Large intestine (tissue), 3 donors: ENCODE results near the gene SPECC1. TPM values are rescaled to one million over a fixed set of nuclear protein-coding genes. Genes with fewer than 3 reads are reported as not detected.

Experiments used
- DNase-seq, 2 donors: peaks; one replicate each; pipeline versions ENCODE4 v3.0.0 to v3.0.0-alpha.2; 2013
- H3K27ac ChIP-seq: one replicate; pipeline ENCODE4 v1.5.1; 2013; ENCODE audit warnings: low read length
- H3K27me3 ChIP-seq: 2 replicates; pipeline ENCODE4 v1.6.1; 2013; ENCODE audit warnings: low read length; ENCODE audit not compliant: control insufficient read depth, insufficient read depth
- H3K36me3 ChIP-seq: 2 replicates; pipeline ENCODE4 v1.6.1; 2013; ENCODE audit warnings: low read length; ENCODE audit not compliant: control insufficient read depth, insufficient read depth
- H3K4me1 ChIP-seq: one replicate; pipeline ENCODE4 v1.6.1; 2013; ENCODE audit warnings: low read length; ENCODE audit not compliant: control insufficient read depth, insufficient read depth
- H3K4me3 ChIP-seq: one replicate; pipeline ENCODE4 v1.5.1; 2013; ENCODE audit warnings: low read length
- H3K9me3 ChIP-seq: one replicate; pipeline ENCODE4 v1.6.1; 2013; ENCODE audit warnings: mild to moderate bottlenecking, low read depth, low read length, moderate library complexity; ENCODE audit not compliant: control insufficient read depth
- WGBS: methylation state at CpG from one replicate; pipeline ENCODE4 v1.1.5; 2013; ENCODE audit warnings: low lambda C conversion rate; ENCODE audit not compliant: insufficient coverage; 5-methylcytosine and 5-hydroxymethylcytosine counted together
- polyA plus RNA-seq: library from polyadenylated mRNA; unstranded; fragments of 120-200 nt; gene quantifications from one replicate; pipeline ENCODE4 v1.2.1, GENCODE V29; 2013

The SPECC1 gene
- polyA plus RNA-seq, 1 donor: 29.3 TPM

DNA sequence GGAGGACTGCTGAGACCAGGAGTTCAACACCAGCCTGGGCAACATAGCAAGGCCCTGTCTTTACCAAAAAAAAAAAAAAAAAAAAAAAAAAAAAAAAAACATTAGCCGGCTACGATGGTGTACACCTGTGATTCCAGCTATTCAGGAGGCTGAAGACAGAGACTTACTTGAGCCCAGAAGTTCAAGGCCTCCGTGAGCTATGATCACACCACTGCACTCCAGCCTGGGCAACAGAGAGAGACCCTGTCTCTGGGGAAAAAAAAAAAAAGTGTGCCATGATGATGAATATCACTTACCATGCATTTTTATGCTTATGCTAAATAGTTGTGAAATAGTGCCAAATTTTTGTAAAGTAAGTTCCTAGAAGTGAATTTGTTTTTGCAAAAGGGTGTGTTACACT lies 261.2 kb downstream of the SPECC1 start:
- WGBS: no CpG with 5 or more reads among the region's 3 CpGs
- DNase-seq: no peak
- no peak overlapping the region for H3K4me3 ChIP-seq

DNA sequence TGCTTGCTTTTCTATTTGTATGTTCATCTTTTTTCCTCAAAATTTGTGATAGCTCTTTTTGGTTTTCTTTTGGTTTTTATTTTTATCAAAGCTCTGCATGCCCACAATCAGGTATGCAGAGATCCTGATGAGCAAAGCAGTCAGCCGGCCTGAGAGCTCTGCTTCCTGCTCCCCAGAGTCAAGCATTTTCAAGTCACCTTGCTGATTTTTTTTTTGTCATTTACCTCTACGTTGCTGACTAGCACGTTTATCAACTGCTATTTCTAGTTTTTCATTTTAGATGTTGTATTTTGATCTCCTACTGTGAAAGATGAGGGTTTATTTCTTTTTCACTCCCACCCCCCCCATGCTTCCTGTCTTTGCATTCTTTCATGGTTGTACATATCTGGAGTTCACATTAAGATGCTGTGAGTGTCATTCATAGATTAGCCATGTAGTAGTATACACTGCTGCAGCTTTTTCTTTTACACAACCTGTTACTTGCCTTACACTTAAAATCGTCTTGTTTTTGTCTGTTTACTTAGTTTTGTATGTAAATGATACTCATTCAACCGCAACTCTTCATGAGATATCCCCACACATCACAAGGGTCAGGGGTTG lies 262.0 kb downstream of the SPECC1 start:
- DNase-seq: no peak
- H3K27me3 ChIP-seq: no peaks in the 10 kb centered on the region
- no peak overlapping the region for H3K4me3 ChIP-seq
- H3K9me3 ChIP-seq: no peaks in the 10 kb centered on the region
- H3K36me3 ChIP-seq: no peaks in the 10 kb centered on the region
- WGBS: 83% methylated on average over 3 of the region's 5 CpGs
- no peaks in the 10 kb centered on the region for H3K4me1 ChIP-seq
- no peak overlapping the region for H3K27ac ChIP-seq

More for the DNA sequence above, 261.2 kb downstream of the SPECC1 start:
- Histone ChIP-seq H3K36me3 (no peaks in the 10 kb centered on the region), H3K9me3 (no peaks in the 10 kb centered on the region), H3K27ac (no peak overlapping the region), H3K4me1 (no peaks in the 10 kb centered on the region), H3K27me3 (no peaks in the 10 kb centered on the region)

DNA sequence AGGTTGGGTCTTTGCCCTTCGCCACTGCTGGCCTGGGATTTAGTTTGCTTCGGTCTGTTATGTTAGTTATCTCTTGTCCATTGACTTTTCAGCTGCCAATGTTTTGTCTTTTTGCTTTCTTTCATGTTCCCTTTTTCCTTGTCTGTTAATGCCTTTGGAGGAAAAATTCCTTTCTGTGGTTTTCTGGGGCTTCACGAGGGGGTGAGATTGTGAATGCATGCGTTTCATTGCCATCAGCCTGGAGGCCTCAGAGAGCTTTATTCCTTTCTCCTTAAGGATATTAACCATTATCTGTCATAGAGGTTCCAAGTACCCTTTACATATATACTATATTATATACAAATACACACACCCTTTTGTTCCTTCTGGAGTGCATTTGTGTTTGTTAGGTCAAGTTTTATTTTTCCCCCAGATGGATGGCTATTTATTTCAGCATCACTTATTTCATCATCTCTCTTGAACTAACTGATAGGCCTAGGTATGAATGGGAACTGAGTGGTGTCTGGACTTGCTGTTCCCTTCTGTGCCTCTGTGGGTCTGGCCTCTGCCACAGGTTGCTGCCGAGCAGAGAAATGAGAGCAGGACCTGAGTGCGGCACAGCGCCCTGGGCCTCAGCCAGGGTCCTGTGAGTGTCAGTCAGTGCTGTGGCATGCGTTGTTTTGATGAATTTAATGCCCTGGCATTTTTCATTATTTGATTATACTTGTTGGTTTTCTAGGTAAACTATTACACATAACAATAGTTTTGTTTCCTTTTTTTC lies 264.8 kb downstream of the SPECC1 start:
- WGBS: 100% methylated on average over 3 of the region's 8 CpGs
- H3K4me1 ChIP-seq: no peaks in the 10 kb centered on the region
- H3K36me3 ChIP-seq: no peaks in the 10 kb centered on the region
- H3K27ac ChIP-seq: no peak overlapping the region
- H3K27me3 ChIP-seq: no peaks in the 10 kb centered on the region
- no peak overlapping the region for H3K4me3 ChIP-seq
- H3K9me3 ChIP-seq: no peaks in the 10 kb centered on the region
- no peak for DNase-seq

DNA sequence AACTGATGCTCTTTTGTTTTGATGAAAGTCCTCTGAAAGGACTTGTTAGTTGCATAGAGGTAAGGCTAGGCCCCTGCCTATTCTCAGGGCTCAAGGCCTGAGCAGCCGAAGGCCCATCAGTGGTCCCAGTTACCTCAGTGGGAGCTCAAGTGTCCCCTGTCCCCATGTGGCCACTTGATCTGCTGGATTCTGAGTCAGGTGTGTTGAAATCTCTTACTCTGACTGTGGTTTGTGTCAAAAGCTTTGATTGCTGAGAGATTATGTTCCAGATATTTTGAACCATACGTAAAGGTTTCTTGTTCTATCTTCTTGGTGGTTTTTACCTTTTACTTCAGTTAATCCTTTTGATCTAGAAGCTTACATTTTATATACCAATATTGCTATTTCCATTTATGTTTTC lies 266.5 kb downstream of the SPECC1 start:
- Histone ChIP-seq H3K27ac (no peak overlapping the region), H3K27me3 (no peaks in the 10 kb centered on the region), H3K4me3 (no peak overlapping the region), H3K4me1 (no peaks in the 10 kb centered on the region), H3K9me3 (no peaks in the 10 kb centered on the region), H3K36me3 (no peaks in the 10 kb centered on the region)
- WGBS: 100% methylated on average over 1 of the region's 2 CpGs
- no peak for DNase-seq

DNA sequence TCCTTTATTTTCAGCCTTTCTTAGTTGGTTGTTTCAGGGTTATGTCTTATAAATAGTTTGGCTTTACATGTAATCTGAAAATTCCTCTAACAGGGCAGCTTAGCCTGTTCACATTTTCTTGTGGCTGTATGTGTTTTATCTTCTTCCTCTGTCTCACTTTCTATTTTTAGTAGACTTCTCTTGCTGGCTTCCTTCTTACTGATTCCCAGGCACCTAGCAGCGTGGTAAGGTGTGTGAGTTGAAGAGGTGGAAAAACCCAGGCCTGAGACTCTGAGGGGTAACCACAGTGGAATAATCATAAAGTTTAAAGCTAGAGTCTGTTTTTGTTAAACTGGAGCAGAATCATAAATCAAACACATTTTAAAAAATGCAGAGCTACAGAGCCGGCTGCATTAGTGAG lies 267.3 kb downstream of the SPECC1 start:
- no peak for DNase-seq
- no peak overlapping the region for H3K27ac ChIP-seq
- H3K36me3 ChIP-seq: no peaks in the 10 kb centered on the region
- H3K27me3 ChIP-seq: no peaks in the 10 kb centered on the region
- no peak overlapping the region for H3K4me3 ChIP-seq
- no peaks in the 10 kb centered on the region for H3K9me3 ChIP-seq
- H3K4me1 ChIP-seq: no peaks in the 10 kb centered on the region
- WGBS: no CpG with 5 or more reads among the region's 2 CpGs

DNA sequence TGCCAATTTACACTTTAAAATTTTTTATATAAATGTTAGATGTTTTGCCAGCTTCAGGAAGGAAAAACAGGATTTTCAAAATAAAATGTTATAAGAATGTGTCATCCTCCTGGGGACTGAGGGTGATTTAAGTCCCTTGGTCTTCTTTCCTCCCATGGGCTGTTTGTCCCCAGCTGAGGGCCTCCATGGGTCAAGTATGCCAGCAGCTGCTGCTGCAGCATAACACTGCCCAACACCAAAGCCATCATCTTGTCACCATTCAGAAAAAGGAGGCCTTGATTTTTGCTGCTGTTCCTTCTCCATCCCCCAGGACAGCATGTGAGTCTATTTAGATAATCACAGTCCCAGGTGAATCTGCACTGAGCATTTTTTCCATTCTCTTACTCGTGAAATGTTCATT lies 269.6 kb downstream of the SPECC1 start:
- 100% methylated on average over 1 of the region's 1 CpG for WGBS
- H3K4me1 ChIP-seq: no peaks in the 10 kb centered on the region
- no peaks in the 10 kb centered on the region for H3K27me3 ChIP-seq
- H3K36me3 ChIP-seq: no peaks in the 10 kb centered on the region
- H3K27ac ChIP-seq: no peak overlapping the region
- DNase-seq: no peak
- no peak overlapping the region for H3K4me3 ChIP-seq
- H3K9me3 ChIP-seq: no peaks in the 10 kb centered on the region

DNA sequence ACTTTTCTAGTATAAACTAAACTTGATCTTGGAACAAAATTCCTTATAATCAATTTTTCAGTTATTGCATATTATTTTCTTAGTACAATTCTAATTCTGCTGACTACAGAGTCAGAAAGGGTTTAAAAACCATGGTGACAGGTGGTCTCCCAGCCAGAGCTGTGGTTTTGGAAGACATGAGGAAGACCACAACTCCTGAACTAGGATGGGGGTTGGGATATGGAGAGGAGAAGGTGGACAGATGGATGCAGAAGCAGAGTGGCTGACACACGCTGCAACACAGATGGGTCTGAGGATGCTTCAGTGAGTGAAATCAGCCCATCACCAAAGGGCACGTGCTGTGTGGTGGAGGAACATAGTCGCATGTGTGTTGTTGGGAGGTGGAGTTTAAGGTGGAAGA lies 270.5 kb downstream of the SPECC1 start:
- WGBS: no CpG with 5 or more reads among the region's 3 CpGs
- H3K27ac ChIP-seq: no peak overlapping the region
- H3K36me3 ChIP-seq: no peaks in the 10 kb centered on the region
- H3K4me1 ChIP-seq: no peaks in the 10 kb centered on the region
- no peak overlapping the region for H3K4me3 ChIP-seq
- DNase-seq: no peak
- H3K9me3 ChIP-seq: no peaks in the 10 kb centered on the region
- no peaks in the 10 kb centered on the region for H3K27me3 ChIP-seq

DNA sequence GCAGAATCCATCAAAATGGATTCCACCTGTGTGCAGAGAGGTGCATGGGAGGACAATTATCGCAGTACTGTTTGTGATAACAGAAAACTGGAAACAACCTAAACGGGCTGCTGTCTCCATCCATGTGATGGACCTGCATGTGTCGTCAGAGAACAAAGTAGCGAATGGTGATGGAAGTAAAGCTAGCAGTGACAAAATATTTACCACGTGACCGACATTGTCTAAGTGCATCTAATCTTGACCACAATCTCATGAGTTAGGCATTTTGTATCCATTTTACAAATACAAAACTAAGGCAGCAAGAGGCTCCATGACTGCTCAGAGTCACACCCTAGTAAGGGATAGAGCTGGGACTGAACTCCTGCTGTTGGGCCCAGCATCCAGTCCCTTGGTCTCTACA lies 270.9 kb downstream of the SPECC1 start:
- Histone ChIP-seq H3K4me1 (no peaks in the 10 kb centered on the region), H3K9me3 (no peaks in the 10 kb centered on the region), H3K27me3 (no peaks in the 10 kb centered on the region), H3K27ac (no peak overlapping the region), H3K36me3 (no peaks in the 10 kb centered on the region), H3K4me3 (no peak overlapping the region)
- no peak for DNase-seq
- WGBS: no CpG with 5 or more reads among the region's 6 CpGs

DNA sequence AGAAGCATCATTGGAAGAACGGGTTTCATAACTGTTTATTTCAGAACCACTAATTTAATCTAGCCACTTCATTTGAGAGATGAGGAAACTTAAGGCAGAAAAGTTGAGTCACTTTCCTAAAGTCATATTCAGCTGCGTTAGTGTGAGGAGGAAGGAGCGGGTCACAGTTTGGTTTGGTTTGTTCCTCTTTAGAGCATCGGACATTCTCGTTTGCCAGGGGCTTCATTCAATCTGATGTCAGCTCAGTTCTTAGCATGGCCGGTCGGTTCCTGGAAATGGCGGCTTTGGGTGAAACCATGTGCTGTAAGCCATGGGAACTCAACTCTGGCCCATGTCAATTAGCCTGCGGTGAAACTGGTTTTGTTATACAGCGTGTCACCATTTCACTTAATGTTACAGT lies 271.7 kb downstream of the SPECC1 start:
- WGBS: no CpG with 5 or more reads among the region's 10 CpGs

DNA sequence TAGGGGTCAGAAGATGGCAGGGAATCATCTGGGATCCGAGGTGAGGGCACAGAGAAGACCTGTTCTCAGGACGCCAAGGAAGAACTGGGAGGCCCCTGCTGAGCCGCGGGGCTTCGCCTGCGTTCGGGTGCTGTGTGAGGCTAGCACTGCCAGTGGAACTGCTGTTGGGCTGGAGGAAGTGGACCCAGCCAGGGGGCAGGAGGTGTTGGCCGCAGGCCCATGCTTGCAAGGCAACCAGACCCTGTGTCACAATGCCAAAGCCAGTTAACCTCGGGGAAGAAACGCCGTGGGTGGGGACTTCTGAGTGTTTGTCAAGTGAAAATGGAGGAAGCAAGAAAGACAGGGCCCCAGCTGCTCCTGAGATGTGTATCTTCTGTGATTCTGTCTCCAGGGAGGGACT lies 272.7 kb downstream of the SPECC1 start:
- no peak overlapping the region for H3K4me3 ChIP-seq
- H3K27me3 ChIP-seq: no peaks in the 10 kb centered on the region
- no peak overlapping the region for H3K27ac ChIP-seq
- no peaks in the 10 kb centered on the region for H3K9me3 ChIP-seq
- no peak for DNase-seq
- no peaks in the 10 kb centered on the region for H3K36me3 ChIP-seq
- no peaks in the 10 kb centered on the region for H3K4me1 ChIP-seq
- WGBS: no CpG with 5 or more reads among the region's 11 CpGs

More for the DNA sequence above, 271.7 kb downstream of the SPECC1 start:
- no peaks in the 10 kb centered on the region for H3K9me3 ChIP-seq
- no peaks in the 10 kb centered on the region for H3K4me1 ChIP-seq
- H3K4me3 ChIP-seq: no peak overlapping the region
- no peak overlapping the region for H3K27ac ChIP-seq
- no peaks in the 10 kb centered on the region for H3K36me3 ChIP-seq
- no peaks in the 10 kb centered on the region for H3K27me3 ChIP-seq
- no peak for DNase-seq
